Retinal pigment epithelial cell (primary cell): ENCODE measurements around the gene GRIN2D.

ENCODE experiments used
- DNase-seq: peaks from one replicate; pipeline ENCODE4 v3.0.0-alpha.2; 2010; ENCODE audit warnings: low read depth
- H3K4me3 ChIP-seq: 2 replicates; pipeline ENCODE4 v1.5.1; 2011; ENCODE audit warnings: mild to moderate bottlenecking, low read length, control low read depth, moderate library complexity
- CTCF ChIP-seq: conservative IDR thresholded peaks from 2 replicates; pipeline ENCODE4 v1.5.1; 2011; ENCODE audit warnings: low read depth, low read length, control low read depth, inconsistent platforms

The GRIN2D gene

GRCh38 chr19:48393559-48394330 lies at the start of gene GRIN2D:
GRIN2D (plus strand) TSS chr19:48393668; CDS start chr19:48398393, 4,725 bp downstream.
- no peak for DNase-seq

GRCh38 chr19:48344892-48345291 lies 48.6 kb upstream of the GRIN2D start:
- H3K4me3 ChIP-seq, result no peak overlapping the region
- DNase-seq, result no peak
- no peak for TF ChIP-seq CTCF

More at GRCh38 chr19:48393559-48394330, at the start of gene GRIN2D:
- TF ChIP-seq CTCF, result peak; percentile 17
- H3K4me3 ChIP-seq, result peak within 1 kb of the TSS; percentile 30

GRCh38 chr19:48346191-48346590 lies 47.3 kb upstream of the GRIN2D start:
- H3K4me3 ChIP-seq, result no peak overlapping the region
- DNase-seq, result no peak
- no peak for TF ChIP-seq CTCF

GRCh38 chr19:48348045-48348444 lies 45.4 kb upstream of the GRIN2D start:
- H3K4me3 ChIP-seq, result no peak overlapping the region
- no peak for TF ChIP-seq CTCF
- DNase-seq, result no peak

GRCh38 chr19:48348737-48349136 lies 44.7 kb upstream of the GRIN2D start:
- no peak for DNase-seq
- H3K4me3 ChIP-seq, result no peak overlapping the region
- no peak for TF ChIP-seq CTCF

- DNase-seq, result no peak
- TF ChIP-seq CTCF, result no peak
- no peak overlapping the region for H3K4me3 ChIP-seq
These were observed 42.6 kb upstream of the GRIN2D start for GRCh38 chr19:48350856-48351255.

- peak; percentile 87 for TF ChIP-seq CTCF
- H3K4me3 ChIP-seq, result no peak overlapping the region
- DNase-seq, result no peak
These were observed 42.1 kb upstream of the GRIN2D start for GRCh38 chr19:48351341-48351752.
